HPDE6-E6E7 (cell line): ENCODE data around the gene AUTS2.

Source experiments
- DNase-seq: peaks from one replicate; pipeline ENCODE4 v3.0.0; 2011; ENCODE audit warnings: missing footprints; ENCODE audit errors: extremely low spot score

Gene AUTS2

GRCh38 chr7:70657571-70657970 is 1059.3 kb downstream of the AUTS2 start:
- no peak for DNase-seq

GRCh38 chr7:70657989-70658632 is 1059.8 kb downstream of the AUTS2 start:
- DNase-seq, result no peak

- DNase-seq, result no peak
Observed at GRCh38 chr7:70659263-70659662, 1061.0 kb downstream of the AUTS2 start.

GRCh38 chr7:70660154-70660818 is 1062.0 kb downstream of the AUTS2 start:
- DNase-seq, result no peak

- no peak for DNase-seq
Observed at GRCh38 chr7:70660819-70661191, 1062.5 kb downstream of the AUTS2 start.

GRCh38 chr7:70663680-70664079 is 1065.4 kb downstream of the AUTS2 start:
- DNase-seq, result no peak

- DNase-seq, result no peak
Observed at GRCh38 chr7:70665997-70666396, 1067.7 kb downstream of the AUTS2 start.

GRCh38 chr7:70667406-70667805 is 1069.1 kb downstream of the AUTS2 start:
- no peak for DNase-seq

- DNase-seq, result no peak
Observed at GRCh38 chr7:70668606-70669358, 1070.5 kb downstream of the AUTS2 start.

GRCh38 chr7:70669854-70670253 is 1071.6 kb downstream of the AUTS2 start:
- no peak for DNase-seq

GRCh38 chr7:70670288-70670687 is 1072.0 kb downstream of the AUTS2 start:
- DNase-seq, result no peak

- DNase-seq, result no peak
Observed at GRCh38 chr7:70673778-70674570, 1075.7 kb downstream of the AUTS2 start.

- DNase-seq, result no peak
Observed at GRCh38 chr7:70674571-70675010, 1076.3 kb downstream of the AUTS2 start.

GRCh38 chr7:70676243-70676642 is 1078.0 kb downstream of the AUTS2 start:
- no peak for DNase-seq

- no peak for DNase-seq
Observed at GRCh38 chr7:70678621-70679251, 1080.5 kb downstream of the AUTS2 start.

- DNase-seq, result no peak
Observed at GRCh38 chr7:70679661-70680060, 1081.4 kb downstream of the AUTS2 start.

GRCh38 chr7:70680306-70680705 is 1082.0 kb downstream of the AUTS2 start:
- DNase-seq, result no peak

GRCh38 chr7:70680743-70681468 is 1082.6 kb downstream of the AUTS2 start:
- no peak for DNase-seq

GRCh38 chr7:70681469-70682350 is 1083.4 kb downstream of the AUTS2 start:
- DNase-seq, result no peak

- no peak for DNase-seq
Observed at GRCh38 chr7:70684173-70684572, 1085.9 kb downstream of the AUTS2 start.
